RKO (cell line): Measurements from ENCODE around the gene NOC3L.
"Not testable (repeated sequence)": the region's sequence is repeated elsewhere in the genome, so short reads cannot be mapped to it uniquely, and the experiment has no call there.

Experiments
- DNase-seq: peaks from one replicate; pipeline ENCODE4 v3.0.0-alpha.2; 2016; ENCODE audit warnings: low spot score

NOC3L gene

DNA sequence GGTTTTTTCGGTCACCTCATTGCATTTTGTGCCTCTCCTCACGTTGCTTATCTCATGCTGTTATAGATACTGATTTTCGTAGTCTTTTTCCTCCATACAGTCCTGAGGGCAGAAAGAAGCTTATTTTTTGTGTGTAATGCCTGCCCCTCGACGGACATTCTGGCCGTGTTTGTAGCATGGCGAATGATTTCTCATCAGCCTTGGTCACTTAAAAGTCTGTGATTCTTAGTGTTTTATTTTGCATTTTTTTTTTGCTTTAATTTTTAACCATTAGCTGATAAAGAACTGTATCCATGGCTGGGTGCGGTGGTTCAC lies 469 bp upstream of the NOC3L start:
- no peak for DNase-seq

DNA sequence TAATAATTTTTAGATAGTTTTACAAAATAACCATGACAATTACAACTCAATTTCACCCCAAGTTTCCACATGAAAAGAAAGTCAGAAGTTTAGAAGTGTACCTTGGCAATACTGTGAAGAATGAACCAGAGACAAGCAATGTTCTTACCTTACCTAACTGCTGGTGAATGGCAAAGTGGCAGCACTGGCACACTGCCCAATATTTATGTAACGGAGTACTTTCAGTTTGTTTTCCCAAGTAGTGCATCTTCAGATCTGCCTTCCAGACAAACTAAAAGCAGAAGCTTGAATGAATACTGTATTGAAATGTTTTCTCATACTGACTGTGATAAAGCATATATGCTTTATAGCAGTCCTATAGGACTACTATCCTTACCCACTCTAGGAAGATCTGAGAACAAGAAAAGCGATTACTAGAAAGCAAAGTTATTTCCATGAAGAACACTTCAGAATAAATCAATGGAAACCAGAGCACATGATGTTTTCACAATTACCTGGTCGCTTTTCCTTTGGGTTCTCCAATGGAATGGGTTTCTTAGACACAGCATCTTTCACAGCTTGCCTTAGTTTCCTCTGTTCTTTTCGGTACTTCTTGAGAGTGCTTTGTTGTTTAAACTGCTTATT lies 1.5 kb downstream of the NOC3L start:
- DNase-seq = peak; percentile 61

DNA sequence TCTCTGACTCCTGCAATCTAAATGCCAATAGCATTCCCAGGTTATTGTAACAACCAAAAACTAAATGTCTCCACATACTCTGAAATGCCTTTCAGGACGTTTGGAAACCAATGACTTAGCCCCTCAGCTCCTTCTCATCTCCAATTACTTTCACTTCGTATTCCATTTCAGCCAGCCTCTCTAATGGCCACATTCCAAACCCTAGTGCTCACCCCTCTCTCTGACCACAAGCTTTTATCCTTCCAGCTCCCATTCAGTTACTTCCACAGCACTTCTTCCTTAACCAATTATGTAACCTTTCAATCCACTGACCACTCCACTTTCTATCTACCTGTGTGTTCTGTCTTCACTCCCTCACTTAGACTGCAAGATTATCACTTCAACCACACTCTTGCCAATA lies 4.3 kb downstream of the NOC3L start:
- peak; percentile 81 for DNase-seq

DNA sequence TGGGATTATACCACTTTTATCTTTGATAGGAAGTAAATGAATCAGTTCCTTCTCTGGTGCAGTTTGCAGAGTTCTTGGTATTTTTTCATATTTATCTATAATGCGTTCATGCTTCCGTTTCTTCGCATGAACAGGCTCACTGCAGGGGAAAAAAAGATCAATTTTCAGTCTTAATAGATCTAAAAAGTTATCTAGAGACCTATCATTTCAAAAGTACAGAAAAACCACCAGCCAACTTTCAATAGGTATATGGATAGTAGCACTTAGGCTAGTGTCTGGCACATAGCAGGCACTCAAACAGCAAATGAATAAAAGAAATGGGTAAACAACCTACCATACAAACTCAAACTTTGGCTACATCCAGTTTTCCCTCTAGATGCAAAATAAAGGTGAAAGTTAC lies 5.5 kb downstream of the NOC3L start:
- DNase-seq = no peak

DNA sequence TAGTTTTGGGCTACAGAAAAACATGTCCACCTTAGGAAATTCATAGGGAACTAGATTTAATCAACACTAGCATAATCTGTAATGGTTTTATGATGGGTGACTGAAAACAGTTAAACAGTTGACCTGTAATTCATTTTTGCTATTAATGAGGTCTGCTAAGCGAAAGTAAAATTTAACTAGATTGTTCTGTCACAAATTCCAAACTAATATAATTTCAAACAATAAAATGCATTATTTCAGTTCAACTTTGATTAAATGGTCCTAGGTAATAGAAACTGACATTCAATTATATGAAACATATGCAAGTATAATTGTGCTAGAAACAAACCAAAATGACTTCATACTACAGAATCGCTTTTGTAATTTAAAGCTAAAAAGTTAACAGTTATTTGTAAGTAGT lies 6.9 kb downstream of the NOC3L start:
- DNase-seq = no peak

DNA sequence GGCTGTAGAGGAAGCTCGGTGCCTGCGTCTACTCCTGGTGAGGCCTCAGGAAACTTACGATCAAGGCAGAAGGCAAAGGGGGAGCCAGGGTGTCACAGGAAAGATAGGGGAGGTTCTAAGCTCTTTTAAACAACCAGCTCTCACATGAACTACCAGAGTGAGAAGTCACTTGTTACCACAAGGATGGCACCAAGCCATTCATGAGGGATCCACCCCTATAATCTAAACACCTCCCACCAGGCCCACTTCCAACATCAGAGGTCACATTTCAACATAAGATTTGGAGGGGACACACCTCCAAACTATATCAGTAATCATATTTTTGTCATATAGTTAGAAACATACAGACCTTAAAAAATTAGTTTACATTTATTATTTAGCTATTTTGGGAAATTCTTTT lies 9.4 kb downstream of the NOC3L start:
- DNase-seq = no peak

GRCh38 chr10:94351089-94351488 lies 11.7 kb downstream of the NOC3L start:
- DNase-seq = no peak

DNA sequence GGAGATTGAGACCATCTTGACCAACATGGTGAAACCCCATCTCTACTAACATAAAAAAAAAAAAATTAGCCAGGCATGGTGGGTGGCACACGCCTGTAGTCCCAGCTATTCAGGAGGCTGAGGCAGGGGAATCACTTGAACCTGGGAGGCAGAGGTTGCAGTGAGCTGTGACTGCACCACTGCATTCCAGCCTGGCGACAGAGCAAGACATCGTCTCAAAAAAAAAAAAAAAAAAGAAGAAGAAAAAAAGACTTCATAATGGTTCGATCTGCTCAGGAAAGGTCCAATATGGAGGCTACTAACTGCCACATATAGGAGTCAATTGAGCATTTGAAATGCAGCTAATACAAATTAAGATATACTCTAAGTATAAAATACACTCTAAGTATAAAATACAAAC lies 12.2 kb downstream of the NOC3L start:
- DNase-seq = not testable (repeated sequence)

GRCh38 chr10:94349327-94349726 lies 13.4 kb downstream of the NOC3L start:
- DNase-seq = peak; percentile 34

DNA sequence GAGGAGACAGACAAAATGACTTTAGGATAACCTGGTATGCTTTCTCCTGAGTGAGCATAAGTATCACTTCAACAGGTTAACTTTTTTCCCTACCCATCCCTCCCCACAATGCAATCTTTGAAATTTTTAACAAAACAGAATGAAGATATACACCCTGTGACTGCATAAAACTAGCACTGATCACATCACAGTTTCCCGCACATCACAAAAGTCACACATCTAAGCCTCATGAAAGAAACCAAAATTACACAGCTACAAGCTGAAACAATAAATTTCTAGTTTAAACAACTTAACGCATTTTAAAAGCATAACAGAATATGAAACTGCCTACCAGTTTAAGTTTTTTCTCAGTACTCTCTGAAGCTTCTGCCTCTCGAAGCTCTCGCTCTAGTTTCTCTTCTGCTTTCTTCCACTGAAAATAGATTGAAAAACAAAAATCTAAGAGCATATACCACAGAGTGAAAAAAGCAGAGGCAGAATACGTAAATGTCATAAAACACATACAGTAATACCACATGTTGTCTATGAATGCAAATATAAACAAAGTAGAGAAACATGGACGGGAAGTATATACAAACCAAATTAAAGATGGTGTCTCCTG lies 18.1 kb downstream of the NOC3L start:
- no peak for DNase-seq

DNA sequence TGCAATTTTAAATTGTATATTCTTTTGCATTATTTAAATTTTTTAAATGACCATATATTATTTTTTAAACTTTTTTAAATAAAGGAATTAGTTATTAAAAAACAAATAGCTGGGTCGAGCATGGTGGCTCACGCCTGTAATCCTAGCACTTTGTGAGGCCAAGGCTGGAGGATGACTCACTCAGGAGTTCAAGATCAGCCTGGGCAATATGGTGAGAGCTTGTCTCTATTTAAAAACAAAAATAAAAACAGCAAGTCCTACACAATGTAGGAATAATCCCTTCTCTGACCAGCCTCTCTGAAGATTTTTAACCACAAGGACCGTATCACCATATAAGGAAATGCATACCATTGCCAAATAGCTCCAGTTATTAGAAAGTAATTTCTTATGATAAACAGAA lies 19.6 kb downstream of the NOC3L start:
- DNase-seq = no peak

DNA sequence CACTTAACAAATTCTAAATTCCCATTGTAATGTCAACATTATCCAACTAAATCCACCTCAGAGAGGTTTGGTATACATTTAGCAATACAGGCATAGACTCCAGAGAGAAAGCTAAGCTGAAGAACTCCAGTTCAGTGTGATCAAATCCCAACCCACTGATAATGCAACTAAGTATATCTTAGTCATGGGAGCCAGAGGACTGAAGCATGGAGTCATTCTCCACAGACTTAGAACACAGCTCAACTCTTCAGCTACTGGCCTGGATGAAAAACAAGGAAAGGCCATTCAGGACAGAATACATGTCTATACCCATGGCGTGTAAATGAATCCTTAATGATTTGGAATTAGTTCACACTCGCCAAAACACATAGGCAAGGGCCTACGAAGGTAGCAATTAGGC lies 27.9 kb downstream of the NOC3L start:
- DNase-seq = no peak

DNA sequence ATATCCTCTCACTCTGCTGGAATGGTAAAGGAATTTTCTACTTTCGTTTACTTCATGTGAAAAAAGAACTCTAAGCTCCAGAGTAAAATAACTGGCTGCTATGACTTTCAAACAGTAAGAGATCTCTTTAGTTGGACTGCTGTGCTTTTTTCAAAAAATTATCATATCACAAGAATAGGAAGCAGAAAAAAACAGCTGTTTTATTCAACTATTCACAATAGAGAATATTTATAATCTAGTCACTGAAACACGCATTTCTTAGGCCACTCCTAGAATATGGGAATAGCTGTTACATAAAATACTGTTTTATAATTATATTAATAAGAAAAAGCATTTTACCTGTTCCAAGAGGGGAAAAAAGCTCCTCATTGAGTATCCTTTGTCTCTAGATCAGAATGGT lies 29.7 kb downstream of the NOC3L start:
- DNase-seq = no peak

DNA sequence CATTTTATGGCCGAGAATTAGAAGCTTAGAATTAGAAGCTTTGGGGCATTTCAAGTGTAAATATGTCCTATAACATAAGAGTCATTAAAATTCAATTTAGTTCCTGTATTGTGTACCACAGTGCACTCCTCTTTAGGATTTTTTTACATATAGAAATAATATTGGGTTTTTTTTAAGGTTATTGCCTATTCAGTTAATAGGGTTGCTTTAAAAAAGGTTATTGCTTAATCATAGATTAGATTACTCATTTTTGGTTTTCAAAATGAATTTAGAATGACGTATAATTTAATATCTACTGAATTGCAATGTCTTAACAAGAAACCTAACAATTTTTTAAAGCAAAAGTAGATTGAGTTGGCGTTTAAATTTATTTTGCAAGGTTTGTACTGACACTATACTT lies 34.1 kb downstream of the NOC3L start:
- no peak for DNase-seq

DNA sequence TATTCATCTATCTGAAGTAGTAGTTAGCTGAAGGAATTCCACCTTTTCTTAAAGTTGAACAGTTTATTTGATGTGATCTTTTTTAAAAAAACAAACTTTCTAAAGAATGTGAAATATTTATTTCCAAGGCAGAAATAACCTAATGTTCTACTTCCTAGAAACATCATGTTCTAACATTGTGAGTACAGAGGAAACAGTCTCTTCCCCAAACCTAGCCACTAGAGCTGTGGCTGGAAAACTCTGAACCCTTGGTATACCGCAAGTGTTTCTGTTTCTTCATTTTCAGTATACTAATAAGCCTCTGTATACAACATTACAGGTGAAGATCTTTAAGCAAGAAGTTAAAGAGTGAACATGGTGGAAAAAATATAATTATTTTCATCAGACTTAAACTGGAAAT lies 35.1 kb downstream of the NOC3L start:
- DNase-seq = no peak

DNA sequence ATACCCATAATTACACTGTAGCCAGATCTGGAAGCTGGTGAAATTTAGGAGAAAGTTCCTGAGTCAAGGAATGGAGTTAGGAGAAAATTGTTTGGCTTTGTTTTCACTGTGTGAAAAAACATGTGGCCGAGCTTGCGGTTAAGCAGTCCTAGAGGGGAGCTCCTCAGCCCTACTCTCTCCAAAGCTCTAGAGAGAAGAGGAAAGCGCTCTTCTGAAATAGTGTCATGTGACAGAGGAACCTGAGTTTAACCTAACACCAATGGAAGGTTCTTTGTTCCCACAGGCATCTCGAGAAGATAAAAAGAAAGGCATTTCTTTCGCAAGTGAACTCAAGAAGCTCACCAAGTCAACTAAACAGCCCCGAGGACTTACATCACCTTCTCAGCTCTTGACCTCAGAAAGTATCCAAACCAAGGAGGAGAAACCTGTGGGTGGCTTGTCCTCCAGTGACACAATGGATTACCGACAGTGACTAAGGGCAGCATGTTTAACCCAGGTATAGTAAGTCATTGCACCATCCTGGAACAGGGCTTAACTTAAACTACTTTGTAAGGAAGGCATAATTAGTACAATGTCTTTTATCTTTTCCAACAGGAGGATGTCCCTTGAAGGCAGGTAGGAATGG lies 38.0 kb downstream of the NOC3L start:
- no peak for DNase-seq

DNA sequence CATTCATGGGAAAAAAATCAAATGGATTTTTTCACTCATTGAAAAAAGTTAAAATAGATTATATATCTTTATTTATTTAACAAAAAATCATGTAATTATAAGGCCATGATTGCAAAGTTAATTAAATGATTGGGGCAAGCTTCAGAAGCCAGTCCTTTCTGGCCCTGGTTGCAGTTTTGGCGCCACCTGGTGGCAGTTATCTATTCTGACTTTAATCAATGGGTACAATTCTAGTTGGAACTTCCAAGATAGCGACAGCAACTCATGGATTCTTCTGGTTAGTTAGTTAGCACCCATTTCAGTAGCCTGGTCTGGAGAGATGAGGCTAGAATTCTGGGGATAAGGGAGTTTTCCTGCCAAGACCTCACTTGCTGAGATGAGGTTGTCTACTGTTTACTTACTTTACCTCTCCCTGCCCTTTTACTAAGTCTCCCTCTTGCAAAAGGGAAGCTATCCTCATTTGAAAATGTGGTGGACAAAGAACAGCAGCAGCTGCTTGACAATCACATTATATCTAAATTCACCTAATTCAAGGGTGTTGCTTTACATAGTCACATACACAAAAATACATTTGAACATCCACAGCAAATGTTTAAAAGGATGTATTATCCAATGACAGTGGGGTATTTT lies 42.3 kb downstream of the NOC3L start:
- DNase-seq = peak; percentile 66

DNA sequence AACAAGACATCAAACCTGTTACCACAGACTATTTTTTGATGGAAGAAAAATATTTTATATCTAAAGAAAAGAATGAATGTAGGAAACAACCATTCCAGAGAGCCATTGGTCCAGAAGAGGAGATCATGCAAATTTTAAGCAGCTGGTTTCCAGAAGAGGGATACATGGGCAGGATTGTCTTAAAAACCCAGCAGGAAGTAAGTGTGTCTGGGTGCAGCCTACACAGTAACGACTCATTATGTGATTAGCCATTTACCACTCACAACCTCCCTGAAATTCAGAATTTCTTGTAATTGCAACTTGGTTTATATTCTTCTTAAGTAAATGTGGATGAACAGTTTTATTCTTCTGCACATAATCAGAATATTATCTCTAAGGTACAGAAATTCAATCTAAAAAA lies 46.2 kb downstream of the NOC3L start:
- DNase-seq = peak; percentile 20

- no peak for DNase-seq
These were observed 46.7 kb downstream of the NOC3L start for GRCh38 chr10:94315975-94316464.

GRCh38 chr10:94315024-94315451 lies 47.7 kb downstream of the NOC3L start:
- no peak for DNase-seq

GRCh38 chr10:94310369-94310768 lies 52.4 kb downstream of the NOC3L start:
- no peak for DNase-seq

DNA sequence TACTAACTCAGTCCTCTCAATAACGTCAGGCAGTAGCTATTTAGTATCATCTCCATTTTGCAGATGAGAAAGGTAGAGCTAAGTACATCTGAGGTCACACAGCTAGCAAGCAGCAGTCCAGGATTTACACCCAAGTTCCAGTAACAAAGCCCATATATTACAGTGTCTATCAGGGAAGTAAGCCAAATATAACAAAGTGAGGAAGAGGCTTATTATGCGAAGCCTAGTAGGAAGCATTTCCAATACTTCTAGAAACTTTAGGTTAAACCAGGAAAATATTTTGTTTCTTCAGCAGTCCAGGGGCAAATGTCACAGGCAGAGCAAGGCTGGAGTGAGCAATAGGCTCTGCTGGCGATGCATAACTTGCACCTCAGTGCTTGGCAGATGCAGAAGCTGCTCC lies 53.9 kb downstream of the NOC3L start:
- DNase-seq = no peak

- DNase-seq = no peak
These were observed 55.6 kb downstream of the NOC3L start for GRCh38 chr10:94307046-94307615.
